Activated naive CD8-positive, alpha-beta T cell (primary cell): Measurements from ENCODE around the gene CDC42EP2.
"Not testable (repeated sequence)": the region's sequence is repeated elsewhere in the genome, so short reads cannot be mapped to it uniquely, and the experiment has no call there.

Source experiments
- H3K27ac Mint-ChIP-seq: one replicate; pipeline ENCODE4 v1.8.0; 2021; ENCODE audit warnings: mixed read lengths
- H3K27me3 Mint-ChIP-seq: one replicate; pipeline ENCODE4 v1.8.0; 2021; ENCODE audit warnings: mixed read lengths
- H3K36me3 Mint-ChIP-seq: one replicate; pipeline ENCODE4 v1.8.0; 2021; ENCODE audit warnings: mixed read lengths
- H3K4me1 Mint-ChIP-seq: one replicate; pipeline ENCODE4 v1.8.0; 2021; ENCODE audit warnings: low read depth, mixed read lengths
- H3K4me3 Mint-ChIP-seq: one replicate; pipeline ENCODE4 v1.8.0; 2021; ENCODE audit warnings: mild to moderate bottlenecking, mixed read lengths
- H3K9me3 Mint-ChIP-seq: one replicate; pipeline ENCODE4 v1.8.0; 2021; ENCODE audit warnings: low read depth, mixed read lengths

The CDC42EP2 gene

GRCh38 chr11:65323813-65324212 is 9.1 kb downstream of the CDC42EP2 start:
- no peaks in the 10 kb centered on the region for H3K4me1 Mint-ChIP-seq
- H3K27me3 Mint-ChIP-seq = no peaks in the 10 kb centered on the region
- H3K4me3 Mint-ChIP-seq = no peak overlapping the region
- no peaks in the 10 kb centered on the region for H3K9me3 Mint-ChIP-seq
- no peaks in the 10 kb centered on the region for H3K36me3 Mint-ChIP-seq
- no peak overlapping the region for H3K27ac Mint-ChIP-seq

DNA sequence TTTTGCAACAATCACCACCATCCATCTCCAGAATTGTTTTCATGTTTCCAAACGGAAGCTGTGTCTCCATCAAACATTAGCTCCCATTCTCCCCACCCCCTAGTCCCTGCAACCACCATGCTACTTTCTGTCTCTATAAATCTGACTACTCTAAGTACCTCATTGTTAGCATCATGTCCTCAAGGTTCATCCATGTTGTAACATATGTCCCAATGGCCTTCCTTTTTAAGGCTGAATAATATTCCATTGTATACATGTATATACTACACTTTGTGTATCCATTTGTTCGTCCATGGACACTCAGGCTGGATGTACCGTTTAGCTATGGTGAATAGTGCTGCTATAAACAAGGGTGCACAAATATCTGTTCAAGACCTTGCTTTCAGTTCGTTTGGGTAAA is 10.8 kb downstream of the CDC42EP2 start:
- Mint-ChIP-seq H3K36me3 (no peaks in the 10 kb centered on the region), H3K27ac (no peak overlapping the region), H3K4me3 (no peak overlapping the region), H3K9me3 (no peaks in the 10 kb centered on the region), H3K4me1 (peaks cover 5% of the 10 kb centered on the region), H3K27me3 (no peaks in the 10 kb centered on the region)

GRCh38 chr11:65327021-65327420 is 12.4 kb downstream of the CDC42EP2 start:
- no peak overlapping the region for H3K27ac Mint-ChIP-seq
- H3K4me3 Mint-ChIP-seq = no peak overlapping the region
- H3K27me3 Mint-ChIP-seq = no peaks in the 10 kb centered on the region
- H3K36me3 Mint-ChIP-seq = no peaks in the 10 kb centered on the region
- H3K4me1 Mint-ChIP-seq = peaks cover 5% of the 10 kb centered on the region
- no peaks in the 10 kb centered on the region for H3K9me3 Mint-ChIP-seq

- Mint-ChIP-seq H3K4me1 (peaks cover 9% of the 10 kb centered on the region), H3K27me3 (no peaks in the 10 kb centered on the region), H3K4me3 (peak overlapping the region; percentile 28), H3K27ac (peak overlapping the region; percentile 47), H3K9me3 (no peaks in the 10 kb centered on the region), H3K36me3 (no peaks in the 10 kb centered on the region)
These were observed 14.8 kb downstream of the CDC42EP2 start for GRCh38 chr11:65329478-65329877.

DNA sequence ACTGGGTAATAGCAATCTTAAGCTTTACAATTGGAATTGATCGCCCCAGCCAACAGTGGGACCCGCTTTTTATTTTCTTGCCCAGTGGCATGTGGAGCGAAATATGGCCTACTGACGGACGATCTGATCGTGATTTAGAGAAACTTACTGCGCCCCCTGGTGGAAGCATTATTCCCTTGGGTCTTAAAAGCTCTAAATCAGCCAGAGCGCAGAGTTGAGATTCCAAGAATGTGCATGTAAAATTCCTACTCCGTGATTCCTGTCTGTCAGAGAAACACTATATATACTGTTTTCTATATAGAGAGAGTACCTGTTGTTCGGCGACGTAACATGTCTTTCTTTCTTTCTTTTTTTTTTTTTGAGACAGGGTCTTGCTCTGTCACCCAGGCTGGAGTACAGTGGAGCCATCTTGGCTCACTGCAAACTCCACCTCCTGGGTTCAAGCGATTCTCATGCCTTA is 15.3 kb downstream of the CDC42EP2 start:
- peaks cover 14% of the 10 kb centered on the region for H3K4me1 Mint-ChIP-seq
- H3K4me3 Mint-ChIP-seq = peak overlapping the region; percentile 28
- no peaks in the 10 kb centered on the region for H3K36me3 Mint-ChIP-seq
- H3K9me3 Mint-ChIP-seq = no peaks in the 10 kb centered on the region
- no peaks in the 10 kb centered on the region for H3K27me3 Mint-ChIP-seq
- peak overlapping the region; percentile 47 for H3K27ac Mint-ChIP-seq

GRCh38 chr11:65330544-65330943 is 15.9 kb downstream of the CDC42EP2 start:
- H3K4me1 Mint-ChIP-seq = peaks cover 20% of the 10 kb centered on the region
- H3K9me3 Mint-ChIP-seq = no peaks in the 10 kb centered on the region
- no peak overlapping the region for H3K27ac Mint-ChIP-seq
- H3K36me3 Mint-ChIP-seq = no peaks in the 10 kb centered on the region
- H3K27me3 Mint-ChIP-seq = no peaks in the 10 kb centered on the region
- no peak overlapping the region for H3K4me3 Mint-ChIP-seq

DNA sequence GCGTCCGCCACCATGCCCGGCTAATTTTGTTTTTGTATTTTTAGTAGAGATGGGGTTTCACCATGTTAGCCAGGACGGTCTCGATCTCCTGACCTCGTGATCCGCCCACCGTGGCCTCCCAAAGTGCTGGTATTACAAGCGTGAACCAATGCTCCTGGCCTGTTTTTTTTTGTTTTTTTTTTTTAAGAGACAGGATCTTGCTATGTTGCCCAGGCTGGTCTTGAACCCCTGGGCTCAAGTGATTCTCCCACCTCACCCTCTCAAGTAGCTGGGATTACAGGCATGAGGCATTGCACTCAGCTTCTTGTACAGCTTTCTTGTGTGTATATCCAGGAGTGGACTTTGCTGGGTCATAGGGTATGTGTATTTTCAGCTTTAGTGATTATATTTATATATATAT is 17.9 kb downstream of the CDC42EP2 start:
- not testable (repeated sequence) for H3K4me3 Mint-ChIP-seq, H3K36me3 Mint-ChIP-seq

GRCh38 chr11:65334696-65335295 is 20.1 kb downstream of the CDC42EP2 start:
- H3K9me3 Mint-ChIP-seq = no peaks in the 10 kb centered on the region
- peak overlapping the region; percentile 93 for H3K27ac Mint-ChIP-seq
- H3K36me3 Mint-ChIP-seq = no peaks in the 10 kb centered on the region
- H3K4me1 Mint-ChIP-seq = peaks cover 36% of the 10 kb centered on the region
- H3K4me3 Mint-ChIP-seq = peak overlapping the region; percentile 97
- H3K27me3 Mint-ChIP-seq = no peaks in the 10 kb centered on the region

More for the DNA sequence above, 17.9 kb downstream of the CDC42EP2 start:
- H3K4me1 Mint-ChIP-seq = peaks cover 23% of the 10 kb centered on the region
- not testable (repeated sequence) for H3K27me3 Mint-ChIP-seq, H3K9me3 Mint-ChIP-seq, H3K27ac Mint-ChIP-seq

DNA sequence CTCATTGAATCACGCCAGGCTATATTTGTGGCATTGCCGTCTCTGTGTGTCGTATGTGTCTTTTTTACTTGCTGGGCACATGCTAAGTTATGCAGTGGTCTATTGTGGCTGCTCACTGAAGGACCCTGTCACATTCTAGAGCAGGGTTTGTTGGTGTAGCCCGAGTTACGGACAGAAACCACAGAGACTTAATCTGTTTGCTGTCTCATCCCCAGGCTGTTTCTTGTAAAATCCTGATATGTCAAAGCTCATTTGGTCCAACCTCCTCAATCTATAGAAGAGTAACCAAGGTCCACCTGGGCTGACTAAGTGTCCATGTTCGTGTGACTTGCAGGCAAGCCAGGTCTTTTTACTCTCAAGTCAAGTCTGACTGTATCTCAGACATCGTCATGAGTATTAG is 24.0 kb downstream of the CDC42EP2 start:
- no peak overlapping the region for H3K4me3 Mint-ChIP-seq
- peaks cover 43% of the 10 kb centered on the region for H3K4me1 Mint-ChIP-seq

GRCh38 chr11:65340226-65340625 is 25.6 kb downstream of the CDC42EP2 start:
- no peaks in the 10 kb centered on the region for H3K9me3 Mint-ChIP-seq
- no peaks in the 10 kb centered on the region for H3K27me3 Mint-ChIP-seq
- no peaks in the 10 kb centered on the region for H3K36me3 Mint-ChIP-seq
- H3K27ac Mint-ChIP-seq = peak overlapping the region; percentile 5
- H3K4me3 Mint-ChIP-seq = no peak overlapping the region
- H3K4me1 Mint-ChIP-seq = peaks cover 36% of the 10 kb centered on the region

More for the DNA sequence above, 24.0 kb downstream of the CDC42EP2 start:
- Mint-ChIP-seq H3K36me3 (no peaks in the 10 kb centered on the region), H3K27ac (no peak overlapping the region), H3K27me3 (no peaks in the 10 kb centered on the region), H3K9me3 (no peaks in the 10 kb centered on the region)

DNA sequence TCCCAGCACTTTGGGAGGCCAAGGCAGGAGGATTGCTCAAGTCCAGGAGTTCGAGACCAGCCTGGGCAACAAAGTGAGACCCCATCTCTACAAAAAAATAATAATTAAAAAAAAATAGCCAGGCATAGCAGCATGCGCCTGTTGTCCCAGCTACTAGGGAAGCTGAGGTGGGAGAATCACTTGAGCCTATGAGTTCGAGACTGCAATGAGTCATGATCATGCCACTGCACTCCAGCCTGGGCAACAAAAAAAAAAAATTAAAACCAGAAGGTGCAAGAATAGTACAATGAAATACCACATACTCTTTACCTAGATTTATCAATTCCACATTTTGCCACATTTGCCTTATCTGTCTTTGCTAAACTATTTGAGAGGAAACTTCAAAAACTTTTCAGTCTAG is 27.2 kb downstream of the CDC42EP2 start:
- no peak overlapping the region for H3K4me3 Mint-ChIP-seq
- H3K9me3 Mint-ChIP-seq = no peaks in the 10 kb centered on the region
- no peak overlapping the region for H3K27ac Mint-ChIP-seq
- H3K36me3 Mint-ChIP-seq = peaks cover 3% of the 10 kb centered on the region
- no peaks in the 10 kb centered on the region for H3K27me3 Mint-ChIP-seq
- peaks cover 29% of the 10 kb centered on the region for H3K4me1 Mint-ChIP-seq

GRCh38 chr11:65351511-65351910 is 36.8 kb downstream of the CDC42EP2 start:
- H3K27me3 Mint-ChIP-seq = no peaks in the 10 kb centered on the region
- no peaks in the 10 kb centered on the region for H3K9me3 Mint-ChIP-seq
- H3K4me3 Mint-ChIP-seq = no peak overlapping the region
- H3K27ac Mint-ChIP-seq = no peak overlapping the region
- H3K4me1 Mint-ChIP-seq = peaks cover 14% of the 10 kb centered on the region
- H3K36me3 Mint-ChIP-seq = peaks cover 4% of the 10 kb centered on the region

- Mint-ChIP-seq H3K27ac (peak overlapping the region; percentile 46), H3K27me3 (no peaks in the 10 kb centered on the region), H3K9me3 (no peaks in the 10 kb centered on the region), H3K4me3 (no peak overlapping the region), H3K4me1 (peaks cover 14% of the 10 kb centered on the region), H3K36me3 (peaks cover 2% of the 10 kb centered on the region)
These were observed 38.1 kb downstream of the CDC42EP2 start for GRCh38 chr11:65352783-65353182.

DNA sequence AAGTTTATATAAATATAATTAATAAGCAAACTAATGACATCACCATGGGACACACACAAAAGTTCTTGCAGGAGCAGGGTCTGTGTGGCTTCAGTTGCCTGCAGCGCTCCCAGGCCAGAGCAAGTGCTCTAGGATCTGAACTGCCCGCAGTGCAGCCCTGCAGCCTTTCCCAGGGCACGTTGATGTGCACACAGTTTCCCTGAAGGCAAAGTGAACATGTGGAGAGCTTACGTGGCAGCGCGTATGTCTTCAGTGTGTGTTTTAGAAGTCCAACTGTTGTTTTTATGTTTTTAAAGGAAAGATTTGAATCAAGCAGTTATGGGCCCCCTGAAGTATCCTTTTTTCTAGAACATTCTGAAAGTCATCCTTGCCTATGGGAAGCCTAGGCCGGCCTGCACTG is 38.7 kb downstream of the CDC42EP2 start:
- Mint-ChIP-seq H3K36me3 (peaks cover 2% of the 10 kb centered on the region), H3K27me3 (no peaks in the 10 kb centered on the region), H3K27ac (no peak overlapping the region), H3K4me3 (peak overlapping the region; percentile 71), H3K9me3 (no peaks in the 10 kb centered on the region), H3K4me1 (peaks cover 14% of the 10 kb centered on the region)

- Mint-ChIP-seq H3K27me3 (no peaks in the 10 kb centered on the region), H3K36me3 (no peaks in the 10 kb centered on the region), H3K27ac (peak overlapping the region; percentile 73), H3K9me3 (no peaks in the 10 kb centered on the region), H3K4me3 (peak overlapping the region; percentile 71), H3K4me1 (peaks cover 14% of the 10 kb centered on the region)
These were observed 39.2 kb downstream of the CDC42EP2 start for GRCh38 chr11:65353900-65354264.
